ENCODE results near the gene ARHGEF33.

The ARHGEF33 gene

DNA sequence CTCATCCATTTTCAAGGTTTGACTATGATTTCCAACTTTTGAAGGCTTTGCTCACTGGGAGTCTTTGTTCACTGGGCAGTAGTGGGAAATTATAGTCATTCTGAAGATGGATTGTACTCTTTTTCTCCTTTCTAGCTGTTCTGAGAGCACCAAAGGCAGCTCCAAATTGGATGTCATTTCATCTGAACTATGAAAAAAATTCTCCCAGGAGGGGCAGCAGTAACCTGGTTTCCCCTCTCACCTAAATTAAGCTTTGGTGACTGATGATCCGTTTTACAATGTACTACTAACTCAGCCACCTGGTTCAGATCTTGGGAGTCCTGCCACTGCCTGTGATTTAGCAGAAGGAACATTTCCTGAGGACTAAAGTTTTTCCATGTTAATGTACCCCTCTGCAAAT lies 17.6 kb downstream of the ARHGEF33 start (continued):
- TF ChIP-seq ZNF221 (tag by site-specific recombination; IDR thresholded peaks at IDR 0.05; ENCODE audit: borderline replicate concordance) (no peak), KLF16 (tag by site-specific recombination; IDR thresholded peaks at IDR 0.05) (no peak), ZNF394 (tag by site-specific recombination; IDR thresholded peaks at IDR 0.05; ENCODE audit: borderline replicate concordance) (no peak), OSR2 (tag by site-specific recombination; IDR thresholded peaks at IDR 0.05) (no peak)
- TF ChIP-seq, protein P1, sequence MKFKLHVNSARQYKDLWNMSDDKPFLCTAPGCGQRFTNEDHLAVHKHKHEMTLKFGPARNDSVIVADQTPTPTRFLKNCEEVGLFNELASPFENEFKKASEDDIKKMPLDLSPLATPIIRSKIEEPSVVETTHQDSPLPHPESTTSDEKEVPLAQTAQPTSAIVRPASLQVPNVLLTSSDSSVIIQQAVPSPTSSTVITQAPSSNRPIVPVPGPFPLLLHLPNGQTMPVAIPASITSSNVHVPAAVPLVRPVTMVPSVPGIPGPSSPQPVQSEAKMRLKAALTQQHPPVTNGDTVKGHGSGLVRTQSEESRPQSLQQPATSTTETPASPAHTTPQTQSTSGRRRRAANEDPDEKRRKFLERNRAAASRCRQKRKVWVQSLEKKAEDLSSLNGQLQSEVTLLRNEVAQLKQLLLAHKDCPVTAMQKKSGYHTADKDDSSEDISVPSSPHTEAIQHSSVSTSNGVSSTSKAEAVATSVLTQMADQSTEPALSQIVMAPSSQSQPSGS (tag by site-specific recombination; IDR thresholded peaks at IDR 0.05; ENCODE audit: low read depth) = no peak

DNA sequence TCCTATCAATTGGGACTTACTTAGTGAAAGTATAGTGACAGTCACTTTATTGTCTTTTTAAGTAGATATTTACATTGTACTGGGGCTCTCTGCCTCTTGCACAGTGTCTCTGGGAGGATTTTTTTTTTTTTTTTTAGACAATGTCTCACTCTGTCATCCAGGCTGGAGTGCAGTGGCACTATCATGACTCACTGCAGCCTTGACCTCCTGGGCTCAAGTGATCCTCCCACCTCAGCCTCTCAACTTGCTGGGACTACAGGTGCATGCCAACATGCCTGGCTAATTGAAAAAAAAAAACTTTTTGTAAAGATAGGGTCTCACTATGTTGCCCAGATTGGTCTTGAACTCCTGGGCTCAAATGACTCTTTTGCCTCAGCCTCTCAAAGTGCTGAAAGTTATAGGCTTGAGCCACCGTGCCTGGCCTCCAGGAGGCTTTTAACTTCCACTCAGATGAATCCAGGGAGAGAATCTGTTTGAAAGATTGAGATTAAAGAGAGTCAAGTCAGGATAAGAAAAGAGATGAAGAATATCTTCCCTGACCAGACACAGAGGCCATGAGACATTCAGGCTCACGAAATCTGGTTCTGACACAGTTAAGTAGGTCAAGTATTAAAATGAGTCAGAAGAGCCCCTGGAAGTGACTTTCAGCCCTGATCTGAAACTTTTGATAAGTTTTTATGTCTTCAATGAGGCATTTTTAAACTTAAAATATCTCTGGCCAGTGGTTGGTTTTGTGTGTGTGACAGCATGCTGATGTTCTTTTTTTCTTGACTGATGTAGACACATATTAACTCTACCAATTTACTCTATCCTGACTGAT lies 18.3 kb downstream of the ARHGEF33 start:
- ChIA-PET CTCF (no interaction called here), POLR2A (no interaction called here)
- Histone ChIP-seq H3K9me3 (ENCODE audit: control insufficient read depth, insufficient read depth, low read depth, low read length) (no peaks in the 10 kb centered on the region), H3K36me3 (ENCODE audit: control insufficient read depth in 2 of 2, insufficient read depth in 1 of 2, low read length in 2 of 2) (no peaks in the 10 kb centered on the region), H3K27ac (ENCODE audit: extremely low read depth, low read depth, low read length) (no peak overlapping the region), H3K4me3 (ENCODE audit: low read depth, low read length) (no peak overlapping the region), H3K4me1 (ENCODE audit: control insufficient read depth, insufficient read depth, low read length) (no peaks in the 10 kb centered on the region)
- TF ChIP-seq, protein P2, sequence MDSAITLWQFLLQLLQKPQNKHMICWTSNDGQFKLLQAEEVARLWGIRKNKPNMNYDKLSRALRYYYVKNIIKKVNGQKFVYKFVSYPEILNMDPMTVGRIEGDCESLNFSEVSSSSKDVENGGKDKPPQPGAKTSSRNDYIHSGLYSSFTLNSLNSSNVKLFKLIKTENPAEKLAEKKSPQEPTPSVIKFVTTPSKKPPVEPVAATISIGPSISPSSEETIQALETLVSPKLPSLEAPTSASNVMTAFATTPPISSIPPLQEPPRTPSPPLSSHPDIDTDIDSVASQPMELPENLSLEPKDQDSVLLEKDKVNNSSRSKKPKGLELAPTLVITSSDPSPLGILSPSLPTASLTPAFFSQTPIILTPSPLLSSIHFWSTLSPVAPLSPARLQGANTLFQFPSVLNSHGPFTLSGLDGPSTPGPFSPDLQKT (IDR thresholded peaks at IDR 0.05; ENCODE audit: borderline replicate concordance, low read depth, low read length) = no peak
- TF ChIP-seq, protein P3, sequence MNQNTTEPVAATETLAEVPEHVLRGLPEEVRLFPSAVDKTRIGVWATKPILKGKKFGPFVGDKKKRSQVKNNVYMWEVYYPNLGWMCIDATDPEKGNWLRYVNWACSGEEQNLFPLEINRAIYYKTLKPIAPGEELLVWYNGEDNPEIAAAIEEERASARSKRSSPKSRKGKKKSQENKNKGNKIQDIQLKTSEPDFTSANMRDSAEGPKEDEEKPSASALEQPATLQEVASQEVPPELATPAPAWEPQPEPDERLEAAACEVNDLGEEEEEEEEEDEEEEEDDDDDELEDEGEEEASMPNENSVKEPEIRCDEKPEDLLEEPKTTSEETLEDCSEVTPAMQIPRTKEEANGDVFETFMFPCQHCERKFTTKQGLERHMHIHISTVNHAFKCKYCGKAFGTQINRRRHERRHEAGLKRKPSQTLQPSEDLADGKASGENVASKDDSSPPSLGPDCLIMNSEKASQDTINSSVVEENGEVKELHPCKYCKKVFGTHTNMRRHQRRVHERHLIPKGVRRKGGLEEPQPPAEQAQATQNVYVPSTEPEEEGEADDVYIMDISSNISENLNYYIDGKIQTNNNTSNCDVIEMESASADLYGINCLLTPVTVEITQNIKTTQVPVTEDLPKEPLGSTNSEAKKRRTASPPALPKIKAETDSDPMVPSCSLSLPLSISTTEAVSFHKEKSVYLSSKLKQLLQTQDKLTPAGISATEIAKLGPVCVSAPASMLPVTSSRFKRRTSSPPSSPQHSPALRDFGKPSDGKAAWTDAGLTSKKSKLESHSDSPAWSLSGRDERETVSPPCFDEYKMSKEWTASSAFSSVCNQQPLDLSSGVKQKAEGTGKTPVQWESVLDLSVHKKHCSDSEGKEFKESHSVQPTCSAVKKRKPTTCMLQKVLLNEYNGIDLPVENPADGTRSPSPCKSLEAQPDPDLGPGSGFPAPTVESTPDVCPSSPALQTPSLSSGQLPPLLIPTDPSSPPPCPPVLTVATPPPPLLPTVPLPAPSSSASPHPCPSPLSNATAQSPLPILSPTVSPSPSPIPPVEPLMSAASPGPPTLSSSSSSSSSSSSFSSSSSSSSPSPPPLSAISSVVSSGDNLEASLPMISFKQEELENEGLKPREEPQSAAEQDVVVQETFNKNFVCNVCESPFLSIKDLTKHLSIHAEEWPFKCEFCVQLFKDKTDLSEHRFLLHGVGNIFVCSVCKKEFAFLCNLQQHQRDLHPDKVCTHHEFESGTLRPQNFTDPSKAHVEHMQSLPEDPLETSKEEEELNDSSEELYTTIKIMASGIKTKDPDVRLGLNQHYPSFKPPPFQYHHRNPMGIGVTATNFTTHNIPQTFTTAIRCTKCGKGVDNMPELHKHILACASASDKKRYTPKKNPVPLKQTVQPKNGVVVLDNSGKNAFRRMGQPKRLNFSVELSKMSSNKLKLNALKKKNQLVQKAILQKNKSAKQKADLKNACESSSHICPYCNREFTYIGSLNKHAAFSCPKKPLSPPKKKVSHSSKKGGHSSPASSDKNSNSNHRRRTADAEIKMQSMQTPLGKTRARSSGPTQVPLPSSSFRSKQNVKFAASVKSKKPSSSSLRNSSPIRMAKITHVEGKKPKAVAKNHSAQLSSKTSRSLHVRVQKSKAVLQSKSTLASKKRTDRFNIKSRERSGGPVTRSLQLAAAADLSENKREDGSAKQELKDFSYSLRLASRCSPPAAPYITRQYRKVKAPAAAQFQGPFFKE (tag by site-specific recombination; IDR thresholded peaks at IDR 0.05; ENCODE audit: borderline replicate concordance) = no peak
- TF ChIP-seq ZNF391 (tag by site-specific recombination; IDR thresholded peaks at IDR 0.05; ENCODE audit: borderline replicate concordance, low read depth) (no peak), ZXDB (tag by site-specific recombination; IDR thresholded peaks at IDR 0.05) (no peak), ZNF155 (tag by site-specific recombination; IDR thresholded peaks at IDR 0.05) (no peak), ZNF335 (tag by site-specific recombination; conservative IDR thresholded peaks at IDR 0.05) (no peak), GLI4 (tag by site-specific recombination; IDR thresholded peaks at IDR 0.05) (no peak), ZBTB21 (tag by site-specific recombination; IDR thresholded peaks at IDR 0.05) (no peak), ZNF677 (tag by site-specific recombination; IDR thresholded peaks at IDR 0.05) (no peak), HOXC10 (CRISPR knock-in tag; IDR thresholded peaks at IDR 0.05) (no peak), SP7 (tag by site-specific recombination; IDR thresholded peaks at IDR 0.05) (no peak)
- TF ChIP-seq, protein P4, sequence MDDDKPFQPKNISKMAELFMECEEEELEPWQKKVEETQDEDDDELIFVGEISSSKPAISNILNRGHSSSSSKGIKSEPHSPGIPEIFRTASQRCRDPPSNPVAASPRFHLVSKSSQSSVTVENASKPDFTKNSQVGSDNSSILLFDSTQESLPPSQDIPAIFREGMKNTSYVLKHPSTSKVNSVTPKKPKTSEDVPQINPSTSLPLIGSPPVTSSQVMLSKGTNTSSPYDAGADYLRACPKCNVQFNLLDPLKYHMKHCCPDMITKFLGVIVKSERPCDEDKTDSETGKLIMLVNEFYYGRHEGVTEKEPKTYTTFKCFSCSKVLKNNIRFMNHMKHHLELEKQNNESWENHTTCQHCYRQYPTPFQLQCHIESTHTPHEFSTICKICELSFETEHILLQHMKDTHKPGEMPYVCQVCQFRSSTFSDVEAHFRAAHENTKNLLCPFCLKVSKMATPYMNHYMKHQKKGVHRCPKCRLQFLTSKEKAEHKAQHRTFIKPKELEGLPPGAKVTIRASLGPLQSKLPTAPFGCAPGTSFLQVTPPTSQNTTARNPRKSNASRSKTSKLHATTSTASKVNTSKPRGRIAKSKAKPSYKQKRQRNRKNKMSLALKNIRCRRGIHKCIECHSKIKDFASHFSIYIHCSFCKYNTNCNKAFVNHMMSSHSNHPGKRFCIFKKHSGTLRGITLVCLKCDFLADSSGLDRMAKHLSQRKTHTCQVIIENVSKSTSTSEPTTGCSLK (tag by site-specific recombination; IDR thresholded peaks at IDR 0.05) = no peak
